Heart left ventricle (tissue), 16 donors: ENCODE results near the gene VANGL1. TPM values are rescaled to one million over a fixed set of nuclear protein-coding genes. Genes with fewer than 3 reads are reported as not detected.
"Not testable (repeated sequence)": the region's sequence is repeated elsewhere in the genome, so short reads cannot be mapped to it uniquely, and the experiment has no call there.

Experiments used
- ATAC-seq, 4 donors: fragments of 200-7000 bp; cut with Tn5 transposase; one replicate each; pipeline ENCODE4 v1.9.1; 2020 to 2022; ENCODE audit warnings: moderate library complexity in 4 of 4, mild to moderate bottlenecking in 3 of 4, moderate number of reproducible peaks in 1 of 4
- DNase-seq, 5 donors: peaks; one replicate each; pipeline ENCODE4 v3.0.0-alpha.2; 2020
- H3K27ac ChIP-seq, 12 donors: fragments of 200-600 bp; sonication (generic) in 4 of 12; one replicate each; pipeline versions ENCODE4 v1.5.0 to v1.8.0; 2016 to 2022; ENCODE audit warnings: mild to moderate bottlenecking in 2 of 12
- H3K27me3 ChIP-seq, 9 donors: fragments of 200-600 bp; sonication (generic) in 2 of 9; one replicate each; pipeline versions ENCODE4 v1.5.1 to v1.8.0; 2016 to 2022; ENCODE audit warnings: mild to moderate bottlenecking in 3 of 9
- H3K36me3 ChIP-seq, 9 donors: fragments of 200-600 bp; sonication (generic) in 2 of 9; one replicate each; pipeline versions ENCODE4 v1.5.0 to v1.8.0; 2018 to 2022; ENCODE audit warnings: mild to moderate bottlenecking in 2 of 9
- H3K4me1 ChIP-seq, 12 donors: fragments of 200-600 bp; sonication (generic) in 4 of 12; one replicate each; pipeline versions ENCODE4 v1.5.0 to v1.8.0; 2016 to 2022; ENCODE audit warnings: mild to moderate bottlenecking in 3 of 12
- H3K4me3 ChIP-seq, 12 donors: fragments of 200-600 bp; sonication (generic) in 4 of 12; one replicate each; pipeline versions ENCODE4 v1.5.0 to v1.8.0; 2017 to 2022; ENCODE audit warnings: mild to moderate bottlenecking in 9 of 12, moderate library complexity in 4 of 12
- H3K9me3 ChIP-seq, 12 donors: fragments of 200-600 bp; sonication (generic) in 4 of 12; one replicate each; pipeline versions ENCODE4 v1.5.0 to v1.8.0; 2016 to 2022; ENCODE audit warnings: mild to moderate bottlenecking in 1 of 12
- POLR2A ChIP-seq, 2 donors: fragments of 450-650 bp; IDR thresholded peaks; one replicate each; pipeline ENCODE4 v1.6.1; 2017; ENCODE audit warnings: antibody characterized with exemption in 2 of 2, mild to moderate bottlenecking in 2 of 2, moderate library complexity in 2 of 2
- WGBS, 4 donors: extraction: QIAGEN DNeasy Blood & Tissue Kit in 2 of 4; methylation state at CpG; one replicate each; pipeline versions ENCODE4 v1.1.5 to v1.1.7; 2013 to 2018; 5-methylcytosine and 5-hydroxymethylcytosine counted together
- intact Hi-C, 10 donors: fragments of 100-400 bp; cut with DNase I; formaldehyde crosslinking; loops; one replicate each; pipeline versions ENCODE4 v1.11.1 to v1.14.2; 2022
- polyA plus RNA-seq, 2 donors: library from polyadenylated mRNA; stranded (reverse); fragments of 200-250 nt; gene quantifications; one replicate each; pipeline ENCODE4 v1.2.3, GENCODE V29; 2013
- total RNA-seq, 9 donors: library from RNA; depleted of rRNA in 2 of 9; stranded (reverse); fragments of >200 nt in 2 of 9; fragmentation: NEBNext Ultra II Directional in 3 of 9; extraction: Animal tissue kit (Norgen Biotek cat#: 25700) in 3 of 9; gene quantifications; one replicate each; pipeline versions ENCODE4 v1.1.0 to v1.2.4, GENCODE V29; 2016 to 2023
- TF ChIP-seq, protein P1 (sequence below), 12 donors: fragments of 200-600 bp; sonication (generic) in 4 of 12; IDR thresholded peaks; one replicate each; pipeline versions ENCODE4 v1.5.0 to v1.8.0; 2018 to 2022; ENCODE audit warnings: antibody characterized with exemption in 12 of 12, mild to moderate bottlenecking in 5 of 12
- donor health status: ischemic (EF 13 %, LVEDD 7.1; RV severe dilation, severe dysfunction).
- donor health status: healthy with polysubstance abuse.
- donor health status: DM: no; HTN: yes; CAD: no.
- donor health status: DM: no; HTN: no; CAD: no.
- donor health status: ischemic (EF 25% LVEDD 6.9; RV normal size, moderate dysfunction).
- donor health status: ischemic (EF 25% LVEDD 5.7; RV mildly dilated, moderate dysfunction).
- donor health status: healthy.
- donor health status: DM: yes; HTN: yes; CAD: no.
- donor health status: ischemic (EF 35%, LVEDD 5.7; RV mildly dilated, moderate dysfunction).
- donor health status: nonischemic (EF 11% LVEDD 7.7; RV severe dilation, severe dysfunction).
- donor health status: DM: yes; HTN: yes; CAD: no.
- donor health status: PGD.
- donor health status: ischemic (EF 29% LVEDD 5.4; RV normal size, mild dysfunction).
- donor health status: nonischemic (EF 23%, LVEDD 6.1; RV moderate dilation, normal function).

Gene VANGL1
- total and polyA plus RNA-seq, 11 donors = 1.4 to 11.5 (median 6.9) TPM

GRCh38 chr1:115620950-115621349 is 20.8 kb upstream of the VANGL1 start:
- ATAC-seq = no peak
- H3K9me3 ChIP-seq = peaks cover 0 to 26% (median 14%) of the 10 kb centered on the region in 12 donors
- intact Hi-C loops = no loop called here
- no peak overlapping the region for H3K4me3 ChIP-seq
- H3K36me3 ChIP-seq = no peaks in the 10 kb centered on the region
- H3K27me3 ChIP-seq = no peaks in the 10 kb centered on the region
- DNase-seq = no peak
- no peaks in the 10 kb centered on the region for H3K4me1 ChIP-seq
- no peak for TF ChIP-seq POLR2A (IDR thresholded peaks at IDR 0.05)
- TF ChIP-seq, protein P1, sequence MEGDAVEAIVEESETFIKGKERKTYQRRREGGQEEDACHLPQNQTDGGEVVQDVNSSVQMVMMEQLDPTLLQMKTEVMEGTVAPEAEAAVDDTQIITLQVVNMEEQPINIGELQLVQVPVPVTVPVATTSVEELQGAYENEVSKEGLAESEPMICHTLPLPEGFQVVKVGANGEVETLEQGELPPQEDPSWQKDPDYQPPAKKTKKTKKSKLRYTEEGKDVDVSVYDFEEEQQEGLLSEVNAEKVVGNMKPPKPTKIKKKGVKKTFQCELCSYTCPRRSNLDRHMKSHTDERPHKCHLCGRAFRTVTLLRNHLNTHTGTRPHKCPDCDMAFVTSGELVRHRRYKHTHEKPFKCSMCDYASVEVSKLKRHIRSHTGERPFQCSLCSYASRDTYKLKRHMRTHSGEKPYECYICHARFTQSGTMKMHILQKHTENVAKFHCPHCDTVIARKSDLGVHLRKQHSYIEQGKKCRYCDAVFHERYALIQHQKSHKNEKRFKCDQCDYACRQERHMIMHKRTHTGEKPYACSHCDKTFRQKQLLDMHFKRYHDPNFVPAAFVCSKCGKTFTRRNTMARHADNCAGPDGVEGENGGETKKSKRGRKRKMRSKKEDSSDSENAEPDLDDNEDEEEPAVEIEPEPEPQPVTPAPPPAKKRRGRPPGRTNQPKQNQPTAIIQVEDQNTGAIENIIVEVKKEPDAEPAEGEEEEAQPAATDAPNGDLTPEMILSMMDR (IDR thresholded peaks at IDR 0.05) = no peak
- H3K27ac ChIP-seq = no peak overlapping the region

DNA sequence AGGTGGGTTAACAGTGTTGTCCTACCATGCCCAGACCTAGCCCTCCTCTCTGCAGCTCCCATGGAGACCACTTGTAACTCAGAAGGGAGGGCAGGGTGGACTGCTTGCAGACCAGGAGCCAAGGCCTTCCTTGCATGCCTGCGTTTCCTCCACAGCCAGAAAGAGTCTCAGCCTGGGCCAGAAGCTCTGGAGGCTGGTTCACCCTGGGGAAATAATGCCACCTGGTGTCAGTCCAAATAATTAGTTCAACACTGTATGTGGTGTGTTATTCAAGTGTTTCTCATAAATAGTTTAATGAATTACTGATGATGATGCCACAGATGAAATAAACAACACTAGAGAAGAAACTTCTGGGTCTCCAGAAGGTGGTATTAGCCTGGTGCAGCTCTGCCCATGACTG is 16.9 kb upstream of the VANGL1 start:
- TF ChIP-seq, protein P1 (IDR thresholded peaks at IDR 0.05) = peak in 3 of 12 donors; percentile 12 to 19 (median 15)
- TF ChIP-seq POLR2A (IDR thresholded peaks at IDR 0.05) = no peak
- no peaks in the 10 kb centered on the region for H3K36me3 ChIP-seq
- H3K4me3 ChIP-seq = no peak overlapping the region
- DNase-seq (no peak), ATAC-seq (peak in 3 of 4 donors; percentile 49 to 53 (median 52))
- H3K27me3 ChIP-seq = no peaks in the 10 kb centered on the region
- H3K9me3 ChIP-seq = peaks cover 0 to 28% (median 13%) of the 10 kb centered on the region in 12 donors
- no peak overlapping the region for H3K27ac ChIP-seq
- whole genome bisulfite sequencing, 4 donors = 56 to 73% (median 61%) methylated on average over 1 of the region's 1 CpG
- intact Hi-C loops = no loop called here
- H3K4me1 ChIP-seq = no peaks in the 10 kb centered on the region

GRCh38 chr1:115630342-115630741 is 11.4 kb upstream of the VANGL1 start:
- H3K27ac ChIP-seq = no peak overlapping the region
- H3K4me3 ChIP-seq = no peak overlapping the region
- intact Hi-C loops = no loop called here
- H3K9me3 ChIP-seq = peaks cover 0 to 6% (median 0%) of the 10 kb centered on the region in 12 donors
- no peak for DNase-seq
- TF ChIP-seq, protein P1 (IDR thresholded peaks at IDR 0.05) = no peak
- no peak for TF ChIP-seq POLR2A (IDR thresholded peaks at IDR 0.05)
- no peaks in the 10 kb centered on the region for H3K36me3 ChIP-seq
- 65 to 73% (median 69%) methylated on average over 2 of the region's 2 CpGs for WGBS, 4 donors
- no peaks in the 10 kb centered on the region for H3K27me3 ChIP-seq
- H3K4me1 ChIP-seq = no peaks in the 10 kb centered on the region
- ATAC-seq = peak in 1 of 4 donors; percentile 50

DNA sequence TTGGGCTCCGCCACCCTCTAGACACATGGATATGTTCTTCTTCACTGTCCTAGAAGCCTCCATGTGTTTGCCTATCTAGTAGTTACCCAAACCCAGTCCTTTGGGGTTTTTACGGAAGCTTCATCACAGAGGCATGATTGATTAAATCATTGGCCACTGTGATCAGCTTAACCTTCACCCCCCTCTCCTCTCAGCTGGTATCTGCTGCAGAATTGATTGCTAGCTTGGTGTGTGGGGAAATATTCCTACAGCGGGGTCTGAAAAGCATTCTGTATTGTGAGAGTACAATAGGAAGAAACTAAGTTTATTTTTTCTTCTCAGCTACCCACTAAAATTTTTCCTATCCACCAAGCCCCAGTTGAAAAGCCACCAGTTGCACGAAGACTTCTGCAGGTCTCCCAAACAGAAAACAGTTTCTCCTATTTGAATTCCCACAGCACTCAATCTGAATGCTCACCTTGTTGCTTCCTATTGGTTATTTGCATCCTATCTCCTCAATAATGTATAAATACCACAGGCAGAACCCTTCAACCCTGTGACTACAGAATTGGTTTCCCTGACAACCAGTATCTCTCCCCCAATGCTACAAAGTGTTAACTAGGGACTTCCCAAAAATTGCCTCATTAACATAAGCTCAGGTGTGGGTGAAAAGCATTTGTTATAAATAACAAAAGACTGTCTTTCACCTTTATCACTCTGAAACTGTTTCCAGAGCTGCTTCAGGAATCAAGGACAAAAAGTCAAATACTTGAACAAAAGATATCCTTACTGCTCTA is 9.3 kb upstream of the VANGL1 start:
- no peak for ATAC-seq
- no peaks in the 10 kb centered on the region for H3K4me1 ChIP-seq
- peaks cover 0 to 20% (median 6%) of the 10 kb centered on the region in 12 donors for H3K9me3 ChIP-seq
- no peak for DNase-seq
- WGBS, 4 donors = 65 to 91% (median 79%) methylated on average over 4 of the region's 4 CpGs
- H3K27ac ChIP-seq = no peak overlapping the region
- no peak overlapping the region for H3K4me3 ChIP-seq
- no peaks in the 10 kb centered on the region for H3K36me3 ChIP-seq
- no peaks in the 10 kb centered on the region for H3K27me3 ChIP-seq
- intact Hi-C loops = no loop called here
- TF ChIP-seq, protein P1 (IDR thresholded peaks at IDR 0.05) = no peak
- no peak for TF ChIP-seq POLR2A (IDR thresholded peaks at IDR 0.05)

DNA sequence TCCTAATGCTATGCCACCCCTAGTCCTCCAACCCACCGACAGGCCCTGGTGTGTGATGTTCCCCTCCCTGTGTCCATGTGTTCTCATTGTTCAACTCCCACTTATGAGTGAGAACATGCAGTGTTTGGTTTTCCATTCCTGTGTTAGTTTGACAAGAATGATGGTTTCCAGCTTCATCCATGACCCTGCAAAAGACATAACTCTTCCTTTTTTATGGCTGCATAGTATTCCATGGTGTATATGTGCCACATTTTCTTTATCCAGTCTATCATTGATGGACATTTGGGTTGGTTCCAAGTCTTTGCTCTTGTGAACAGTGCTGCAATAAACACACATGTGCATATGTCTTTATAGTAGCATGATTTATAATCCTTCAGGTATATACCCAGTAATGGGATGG is 8.2 kb upstream of the VANGL1 start:
- ATAC-seq, DNase-seq, H3K27ac ChIP-seq, H3K36me3 ChIP-seq, H3K4me1 ChIP-seq, H3K27me3 ChIP-seq, intact Hi-C loops, H3K4me3 ChIP-seq: not testable (repeated sequence)
- peaks cover 0 to 26% (median 7%) of the 10 kb centered on the region in 12 donors for H3K9me3 ChIP-seq
- WGBS, 4 donors = 86 to 100% (median 96%) methylated on average over 1 of the region's 1 CpG

DNA sequence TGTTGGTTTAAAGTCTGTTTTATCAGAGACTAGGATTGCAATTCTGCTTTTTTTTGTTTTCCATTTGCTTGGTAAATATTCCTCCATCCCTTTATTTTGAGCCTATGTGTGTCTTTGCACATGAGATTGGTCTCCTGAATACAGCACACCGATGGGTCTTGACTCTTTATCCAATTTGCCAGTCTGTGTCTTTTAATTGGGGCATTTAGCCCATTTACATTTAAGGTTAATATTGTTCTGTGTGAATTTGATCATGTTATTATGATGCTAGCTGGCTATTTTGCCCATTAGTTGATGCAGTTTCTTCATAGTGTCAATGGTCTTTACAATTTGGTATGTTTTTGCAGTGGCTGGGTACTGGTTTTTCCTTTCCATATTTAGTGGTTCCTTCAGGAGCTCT is 4.5 kb upstream of the VANGL1 start:
- 87 to 95% (median 91%) methylated on average over 1 of the region's 1 CpG for WGBS, 4 donors
- H3K36me3 ChIP-seq, H3K27ac ChIP-seq, DNase-seq, intact Hi-C loops, ATAC-seq, H3K4me1 ChIP-seq, H3K27me3 ChIP-seq, H3K4me3 ChIP-seq: not testable (repeated sequence)
- H3K9me3 ChIP-seq = peaks cover 0 to 40% (median 11%) of the 10 kb centered on the region in 12 donors
